Panc1 (cell line): ENCODE measurements around the gene PLA2G2D. TPM values are rescaled to one million over a fixed set of nuclear protein-coding genes. Genes with fewer than 3 reads are reported as not detected.

Experiments
- ATAC-seq: fragments of 200-7000 bp; cut with Tn5 transposase; 2 replicates; pipeline ENCODE4 v1.9.1; 2020; ENCODE audit warnings: mild to moderate bottlenecking, moderate library complexity
- BruUV-seq: library from RNA; stranded (reverse); fragments of 400-500 nt; replicated peaks from 2 replicates; lab custom pipeline; 2021; lab: Mats Ljungman, UMichigan
- CTCF ChIA-PET: fragments of 300-600 bp; sonication (Branson Sonifier 250); formaldehyde crosslinking; loops from one replicate; lab custom pipeline; 2022; ENCODE audit warnings: antibody characterized with exemption; lab: Charles Lee
- POLR2A ChIA-PET: fragments of 300-600 bp; sonication (Branson Sonifier 250); formaldehyde crosslinking; loops from one replicate; lab custom pipeline; 2022; ENCODE audit warnings: antibody characterized with exemption; lab: Charles Lee
- DNase-seq: peaks from one replicate; pipeline ENCODE4 v3.0.0-alpha.2; 2010; ENCODE audit warnings: low read depth, low spot score
- H3K27ac ChIP-seq: 2 replicates; pipeline ENCODE4 v1.5.1; 2011; ENCODE audit warnings: mild to moderate bottlenecking, low read length, inconsistent platforms
- H3K27me3 ChIP-seq: fragments of 200-500 bp; sonication (Bioruptor generic); 2 replicates; pipeline ENCODE4 v1.6.0; 2014; ENCODE audit warnings: low read length, inconsistent platforms; ENCODE audit not compliant: control insufficient read depth, insufficient read depth
- H3K36me3 ChIP-seq: fragments of 200-500 bp; sonication (Bioruptor generic); 2 replicates; pipeline ENCODE4 v1.5.1; 2014; ENCODE audit warnings: inconsistent platforms, mild to moderate bottlenecking, low read length, moderate library complexity; ENCODE audit not compliant: control insufficient read depth, insufficient read depth
- H3K4me1 ChIP-seq: 2 replicates; pipeline ENCODE4 v1.5.1; 2011; ENCODE audit warnings: inconsistent platforms, mild to moderate bottlenecking, low read length, moderate library complexity; ENCODE audit not compliant: control insufficient read depth, insufficient read depth
- H3K4me3 ChIP-seq, 2 experiments: 2 replicates each; pipeline ENCODE4 v1.5.1; 2011 to 2012; ENCODE audit warnings: low read depth in 2 of 2, low read length in 2 of 2, mild to moderate bottlenecking in 2 of 2, inconsistent platforms in 1 of 2, moderate library complexity in 1 of 2
- H3K9me3 ChIP-seq: fragments of 200-500 bp; sonication (Bioruptor generic); 2 replicates; pipeline ENCODE4 v1.5.1; 2014; ENCODE audit warnings: low read depth, mild to moderate bottlenecking, inconsistent platforms, low read length, moderate library complexity; ENCODE audit not compliant: control insufficient read depth, insufficient read depth
- POLR2AphosphoS5 ChIP-seq: IDR thresholded peaks from 2 replicates; pipeline ENCODE4 v1.6.1; 2012; ENCODE audit warnings: mild to moderate bottlenecking, low read depth, low read length, moderate library complexity
- SIN3A ChIP-seq: IDR thresholded peaks from 2 replicates; pipeline ENCODE4 v1.6.1; 2012; ENCODE audit warnings: low read depth, mild to moderate bottlenecking, low read length, moderate library complexity, borderline replicate concordance; ENCODE audit not compliant: insufficient read depth
- TCF7L2 ChIP-seq: IDR thresholded peaks from 2 replicates; pipeline ENCODE4 v1.6.1; 2011; ENCODE audit warnings: mild to moderate bottlenecking, low read depth, low read length, inconsistent platforms
- in situ Hi-C: cut with HindIII; loops from 2 replicates; pipeline ENCODE4 v1.10.0; 2016; ENCODE audit warnings: low sequenced_read_pairs, low pct_unique_long_range_greater_than_20kb
- intact Hi-C: fragments of 100-400 bp; cut with micrococcal nuclease; formaldehyde crosslinking; loops from one replicate; pipeline ENCODE4 v1.10.0; 2022; ENCODE audit not compliant: unreplicated experiment
- total RNA-seq: library from RNA; stranded (reverse); gene quantifications from one replicate; pipeline ENCODE4 v1.2.1, GENCODE V29; 2021; ENCODE audit not compliant: unreplicated experiment
- TF ChIP-seq, protein P1 (sequence below): fragments of 450-650 bp; IDR thresholded peaks from 2 replicates; pipeline ENCODE4 v1.5.1; 2017; ENCODE audit warnings: mild to moderate bottlenecking
- TF ChIP-seq, protein P2 (sequence below), 2 experiments: IDR thresholded peaks; 2 replicates each; pipeline ENCODE4 v1.6.1; 2011 to 2012; ENCODE audit warnings: low read depth in 2 of 2, control low read depth in 1 of 2, low read length in 1 of 2, mild to moderate bottlenecking in 1 of 2, moderate library complexity in 1 of 2; ENCODE audit not compliant: insufficient read depth in 1 of 2

PLA2G2D gene
- total RNA-seq, 1 experiment from 2014 or later: not detected

DNA sequence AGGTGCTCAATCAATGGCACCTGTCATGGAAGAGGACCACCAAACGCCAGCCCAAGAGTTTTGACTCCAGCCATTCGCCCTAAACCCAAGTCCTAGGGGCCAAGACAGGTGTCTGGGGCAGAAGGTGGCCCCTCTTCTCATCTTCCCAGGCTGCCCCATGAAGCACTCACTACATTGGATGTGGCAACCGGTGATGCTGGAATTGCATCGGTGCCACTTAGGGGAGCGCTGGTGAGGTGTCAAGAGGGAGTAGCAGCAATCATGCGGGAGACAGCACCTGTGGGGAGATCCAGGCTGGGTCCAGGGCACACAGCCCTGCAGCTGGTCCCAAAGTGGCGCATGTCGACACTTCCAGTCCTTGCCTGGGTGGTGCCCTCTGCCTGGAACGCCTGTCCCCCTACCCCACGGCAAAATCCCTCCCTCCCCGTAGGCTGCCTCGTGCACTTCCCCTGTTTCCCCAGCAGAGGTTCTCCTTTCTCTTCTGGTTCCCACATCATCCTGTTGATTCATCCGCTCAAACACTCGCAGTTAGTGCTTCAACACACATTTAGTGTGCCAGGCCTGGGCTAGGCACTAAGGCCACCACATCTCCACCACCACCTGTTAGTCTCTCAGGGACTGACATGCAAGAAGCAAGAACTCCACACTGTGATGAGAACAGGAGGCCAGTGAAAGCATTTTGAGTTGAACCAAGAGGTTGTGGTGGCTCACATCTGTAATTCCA, 18.5 kb downstream of the PLA2G2D start:
- H3K27ac ChIP-seq: no peak overlapping the region
- H3K4me3 ChIP-seq: no peak overlapping the region
- intact Hi-C loops (loop anchor here (2.0 kb wide), 2 partner anchors 50 to 94 kb away; no protein-coding TSS in a partner anchor), in situ Hi-C loops (no loop called here)
- H3K36me3 ChIP-seq: no peaks in the 10 kb centered on the region
- H3K4me1 ChIP-seq: no peaks in the 10 kb centered on the region
- CTCF ChIA-PET: no interaction called here
- peak; percentile 91 for ATAC-seq
- no peaks in the 10 kb centered on the region for H3K27me3 ChIP-seq
- TF ChIP-seq SIN3A: no peak
- TF ChIP-seq, protein P1, sequence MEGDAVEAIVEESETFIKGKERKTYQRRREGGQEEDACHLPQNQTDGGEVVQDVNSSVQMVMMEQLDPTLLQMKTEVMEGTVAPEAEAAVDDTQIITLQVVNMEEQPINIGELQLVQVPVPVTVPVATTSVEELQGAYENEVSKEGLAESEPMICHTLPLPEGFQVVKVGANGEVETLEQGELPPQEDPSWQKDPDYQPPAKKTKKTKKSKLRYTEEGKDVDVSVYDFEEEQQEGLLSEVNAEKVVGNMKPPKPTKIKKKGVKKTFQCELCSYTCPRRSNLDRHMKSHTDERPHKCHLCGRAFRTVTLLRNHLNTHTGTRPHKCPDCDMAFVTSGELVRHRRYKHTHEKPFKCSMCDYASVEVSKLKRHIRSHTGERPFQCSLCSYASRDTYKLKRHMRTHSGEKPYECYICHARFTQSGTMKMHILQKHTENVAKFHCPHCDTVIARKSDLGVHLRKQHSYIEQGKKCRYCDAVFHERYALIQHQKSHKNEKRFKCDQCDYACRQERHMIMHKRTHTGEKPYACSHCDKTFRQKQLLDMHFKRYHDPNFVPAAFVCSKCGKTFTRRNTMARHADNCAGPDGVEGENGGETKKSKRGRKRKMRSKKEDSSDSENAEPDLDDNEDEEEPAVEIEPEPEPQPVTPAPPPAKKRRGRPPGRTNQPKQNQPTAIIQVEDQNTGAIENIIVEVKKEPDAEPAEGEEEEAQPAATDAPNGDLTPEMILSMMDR: peak; percentile 87
- POLR2A ChIA-PET: no interaction called here
- no TSS peak for BruUV-seq
- H3K9me3 ChIP-seq: 0 out of 2 replicates have a peak, but pooled peaks cover 5% of the 10 kb centered on the region
- DNase-seq: peak; percentile 56

DNA sequence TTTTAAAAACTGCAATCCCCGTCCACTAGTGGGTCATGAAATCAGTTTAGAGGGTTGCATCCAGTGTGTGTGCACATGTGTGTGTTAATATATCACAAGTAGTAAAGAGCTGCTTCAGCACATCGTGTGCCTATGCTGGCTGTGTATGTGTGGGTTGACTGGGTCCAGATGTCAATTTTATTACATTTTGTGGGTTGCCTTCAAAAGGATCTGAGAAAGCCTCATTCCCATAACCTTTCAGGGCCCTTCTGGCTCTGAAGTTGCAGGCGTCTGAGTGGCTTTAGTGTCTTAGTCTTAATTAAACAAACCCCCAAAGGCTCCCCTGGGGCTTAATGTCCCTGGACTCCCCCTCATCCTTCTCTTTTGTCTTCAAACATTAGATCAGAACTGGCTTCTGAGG, 19.8 kb downstream of the PLA2G2D start:
- intact Hi-C loops (no loop called here), in situ Hi-C loops (no loop called here)
- DNase-seq (no peak), ATAC-seq (no peak)
- H3K9me3 ChIP-seq: 0 out of 2 replicates have a peak, but pooled peaks cover 5% of the 10 kb centered on the region
- TF ChIP-seq, protein P1: no peak
- TF ChIP-seq TCF7L2 (no peak), POLR2AphosphoS5 (no peak), SIN3A (no peak)
- TF ChIP-seq, protein P2, sequence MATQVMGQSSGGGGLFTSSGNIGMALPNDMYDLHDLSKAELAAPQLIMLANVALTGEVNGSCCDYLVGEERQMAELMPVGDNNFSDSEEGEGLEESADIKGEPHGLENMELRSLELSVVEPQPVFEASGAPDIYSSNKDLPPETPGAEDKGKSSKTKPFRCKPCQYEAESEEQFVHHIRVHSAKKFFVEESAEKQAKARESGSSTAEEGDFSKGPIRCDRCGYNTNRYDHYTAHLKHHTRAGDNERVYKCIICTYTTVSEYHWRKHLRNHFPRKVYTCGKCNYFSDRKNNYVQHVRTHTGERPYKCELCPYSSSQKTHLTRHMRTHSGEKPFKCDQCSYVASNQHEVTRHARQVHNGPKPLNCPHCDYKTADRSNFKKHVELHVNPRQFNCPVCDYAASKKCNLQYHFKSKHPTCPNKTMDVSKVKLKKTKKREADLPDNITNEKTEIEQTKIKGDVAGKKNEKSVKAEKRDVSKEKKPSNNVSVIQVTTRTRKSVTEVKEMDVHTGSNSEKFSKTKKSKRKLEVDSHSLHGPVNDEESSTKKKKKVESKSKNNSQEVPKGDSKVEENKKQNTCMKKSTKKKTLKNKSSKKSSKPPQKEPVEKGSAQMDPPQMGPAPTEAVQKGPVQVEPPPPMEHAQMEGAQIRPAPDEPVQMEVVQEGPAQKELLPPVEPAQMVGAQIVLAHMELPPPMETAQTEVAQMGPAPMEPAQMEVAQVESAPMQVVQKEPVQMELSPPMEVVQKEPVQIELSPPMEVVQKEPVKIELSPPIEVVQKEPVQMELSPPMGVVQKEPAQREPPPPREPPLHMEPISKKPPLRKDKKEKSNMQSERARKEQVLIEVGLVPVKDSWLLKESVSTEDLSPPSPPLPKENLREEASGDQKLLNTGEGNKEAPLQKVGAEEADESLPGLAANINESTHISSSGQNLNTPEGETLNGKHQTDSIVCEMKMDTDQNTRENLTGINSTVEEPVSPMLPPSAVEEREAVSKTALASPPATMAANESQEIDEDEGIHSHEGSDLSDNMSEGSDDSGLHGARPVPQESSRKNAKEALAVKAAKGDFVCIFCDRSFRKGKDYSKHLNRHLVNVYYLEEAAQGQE (IDR thresholded peaks at IDR 0.05; ENCODE audit: insufficient read depth in 1 of 2, low read depth in 2 of 2, low read length in 1 of 2): no peak
- H3K4me3 ChIP-seq: no peak overlapping the region
- no peaks in the 10 kb centered on the region for H3K36me3 ChIP-seq
- H3K27ac ChIP-seq: no peak overlapping the region
- no TSS peak for BruUV-seq
- H3K27me3 ChIP-seq: no peaks in the 10 kb centered on the region
- CTCF ChIA-PET: no interaction called here
- no peaks in the 10 kb centered on the region for H3K4me1 ChIP-seq
- POLR2A ChIA-PET: no interaction called here
